Spleen (tissue), 7 donors: ENCODE results near the gene SPTBN1.

ENCODE experiments used
- POLR2A ChIP-seq, 3 donors: fragments of 450-650 bp; IDR thresholded peaks; one replicate each; pipeline ENCODE4 v1.5.1; 2017; ENCODE audit warnings: antibody characterized with exemption in 3 of 3, mild to moderate bottlenecking in 1 of 3
- POLR2AphosphoS5 ChIP-seq, 3 donors: sonication (generic); formaldehyde crosslinking; IDR thresholded peaks; one replicate each; pipeline ENCODE4 v1.5.1; 2017; ENCODE audit warnings: antibody characterized with exemption in 3 of 3
- TF ChIP-seq, protein P1 (sequence below), 11 experiments: fragments of 200-600 bp in 7 of 11; fragments of 450-650 bp in 4 of 11; sonication (generic) in 4 of 11; IDR thresholded peaks in 8 of 11; conservative IDR thresholded peaks in 3 of 11; 1 replicate in 7 of 11; 2 replicates in 4 of 11; pipeline versions ENCODE4 v1.4.0 to v1.8.0; 2016 to 2021; ENCODE audit warnings: antibody characterized with exemption in 11 of 11, inconsistent platforms in 4 of 11, mild to moderate bottlenecking in 1 of 11
- donor health status: DM: no; HTN: no; CAD: no; lungs with moderate emphysema.
- donor health status: DM: no; HTN: no; CAD: no.
- donor health status: DM: no; HTN: no; CAD: no.

GRCh38 chr2:54440050-54440449, 16.1 kb upstream of the SPTBN1 start:
- TF ChIP-seq, protein P1, sequence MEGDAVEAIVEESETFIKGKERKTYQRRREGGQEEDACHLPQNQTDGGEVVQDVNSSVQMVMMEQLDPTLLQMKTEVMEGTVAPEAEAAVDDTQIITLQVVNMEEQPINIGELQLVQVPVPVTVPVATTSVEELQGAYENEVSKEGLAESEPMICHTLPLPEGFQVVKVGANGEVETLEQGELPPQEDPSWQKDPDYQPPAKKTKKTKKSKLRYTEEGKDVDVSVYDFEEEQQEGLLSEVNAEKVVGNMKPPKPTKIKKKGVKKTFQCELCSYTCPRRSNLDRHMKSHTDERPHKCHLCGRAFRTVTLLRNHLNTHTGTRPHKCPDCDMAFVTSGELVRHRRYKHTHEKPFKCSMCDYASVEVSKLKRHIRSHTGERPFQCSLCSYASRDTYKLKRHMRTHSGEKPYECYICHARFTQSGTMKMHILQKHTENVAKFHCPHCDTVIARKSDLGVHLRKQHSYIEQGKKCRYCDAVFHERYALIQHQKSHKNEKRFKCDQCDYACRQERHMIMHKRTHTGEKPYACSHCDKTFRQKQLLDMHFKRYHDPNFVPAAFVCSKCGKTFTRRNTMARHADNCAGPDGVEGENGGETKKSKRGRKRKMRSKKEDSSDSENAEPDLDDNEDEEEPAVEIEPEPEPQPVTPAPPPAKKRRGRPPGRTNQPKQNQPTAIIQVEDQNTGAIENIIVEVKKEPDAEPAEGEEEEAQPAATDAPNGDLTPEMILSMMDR (IDR thresholded peaks at IDR 0.05 in 8 of 11, conservative IDR thresholded peaks at IDR 0.05 in 3 of 11): no peak
- TF ChIP-seq POLR2A (IDR thresholded peaks at IDR 0.05) (no peak), POLR2AphosphoS5 (IDR thresholded peaks at IDR 0.05) (no peak)
